Measurements from ENCODE around the gene DNAH1. TPM values are rescaled to one million over a fixed set of nuclear protein-coding genes. Genes with fewer than 3 reads are reported as not detected.

Gene DNAH1
- total RNA-seq, 1 donor from 2014 or later, result 8.9 TPM

DNA sequence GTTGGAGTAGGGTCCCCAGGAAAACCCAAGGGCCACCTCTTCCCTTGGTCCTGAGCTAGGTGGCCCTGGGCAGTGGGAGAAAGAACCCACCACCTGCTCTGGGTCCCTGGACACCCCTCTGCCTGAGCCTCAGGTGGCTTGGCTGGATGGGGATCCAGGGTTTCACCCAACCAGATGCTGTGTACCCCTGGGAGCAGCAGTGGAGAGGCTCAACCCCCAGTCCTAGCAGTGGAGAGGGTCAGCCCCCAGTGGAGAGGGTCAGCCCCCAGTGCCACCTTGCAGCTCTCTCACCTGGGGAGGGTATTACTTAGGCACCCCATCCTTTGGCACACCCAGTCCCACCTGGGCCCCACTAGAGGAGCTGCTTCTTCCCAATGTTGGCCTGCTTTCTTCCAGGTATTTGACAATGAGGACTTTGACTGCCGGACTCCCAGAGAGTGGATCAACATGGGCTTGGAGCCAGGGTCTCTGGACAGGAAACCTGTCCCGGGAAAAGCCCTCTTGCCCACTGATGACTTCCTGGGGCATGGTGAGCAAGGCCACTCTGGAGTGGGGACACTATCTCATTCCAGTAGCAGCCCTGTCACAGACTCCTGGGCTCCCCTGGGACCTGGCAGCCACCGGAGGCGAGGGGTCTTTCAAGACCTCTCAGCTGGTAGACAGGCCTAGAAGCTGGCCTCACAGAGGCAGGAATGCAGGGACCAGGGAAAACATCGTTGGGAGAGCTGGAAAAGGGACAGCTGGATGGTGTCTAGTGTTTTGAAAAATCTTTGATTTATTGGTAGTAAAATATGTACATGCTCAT is 11.6 kb downstream of the DNAH1 start:
- Mint-ChIP-seq H3K27ac (ENCODE audit: unreplicated experiment) (no peak overlapping the region), H3K4me1 (ENCODE audit: low read depth, unreplicated experiment) (peaks cover 5% of the 10 kb centered on the region), H3K4me3 (ENCODE audit: unreplicated experiment) (no peak overlapping the region), H3K9me3 (ENCODE audit: unreplicated experiment) (peaks cover 1% of the 10 kb centered on the region), H3K27me3 (ENCODE audit: unreplicated experiment) (peaks cover 1% of the 10 kb centered on the region), H3K36me3 (ENCODE audit: unreplicated experiment) (no peaks in the 10 kb centered on the region)
- TF ChIP-seq CTCF (IDR thresholded peaks at IDR 0.05; ENCODE audit: partially characterized antibody, unreplicated experiment), result no peak
- no peak for DNase-seq

GRCh38 chr3:52328536-52329080 is 12.5 kb downstream of the DNAH1 start:
- H3K36me3 Mint-ChIP-seq (ENCODE audit: unreplicated experiment), result no peaks in the 10 kb centered on the region
- H3K4me1 Mint-ChIP-seq (ENCODE audit: low read depth, unreplicated experiment), result no peaks in the 10 kb centered on the region
- DNase-seq, result no peak
- no peak for TF ChIP-seq CTCF (IDR thresholded peaks at IDR 0.05; ENCODE audit: partially characterized antibody, unreplicated experiment)
- H3K27me3 Mint-ChIP-seq (ENCODE audit: unreplicated experiment), result no peaks in the 10 kb centered on the region
- H3K9me3 Mint-ChIP-seq (ENCODE audit: unreplicated experiment), result peaks cover 1% of the 10 kb centered on the region
- no peak overlapping the region for H3K27ac Mint-ChIP-seq (ENCODE audit: unreplicated experiment)
- H3K4me3 Mint-ChIP-seq (ENCODE audit: unreplicated experiment), result no peak overlapping the region

DNA sequence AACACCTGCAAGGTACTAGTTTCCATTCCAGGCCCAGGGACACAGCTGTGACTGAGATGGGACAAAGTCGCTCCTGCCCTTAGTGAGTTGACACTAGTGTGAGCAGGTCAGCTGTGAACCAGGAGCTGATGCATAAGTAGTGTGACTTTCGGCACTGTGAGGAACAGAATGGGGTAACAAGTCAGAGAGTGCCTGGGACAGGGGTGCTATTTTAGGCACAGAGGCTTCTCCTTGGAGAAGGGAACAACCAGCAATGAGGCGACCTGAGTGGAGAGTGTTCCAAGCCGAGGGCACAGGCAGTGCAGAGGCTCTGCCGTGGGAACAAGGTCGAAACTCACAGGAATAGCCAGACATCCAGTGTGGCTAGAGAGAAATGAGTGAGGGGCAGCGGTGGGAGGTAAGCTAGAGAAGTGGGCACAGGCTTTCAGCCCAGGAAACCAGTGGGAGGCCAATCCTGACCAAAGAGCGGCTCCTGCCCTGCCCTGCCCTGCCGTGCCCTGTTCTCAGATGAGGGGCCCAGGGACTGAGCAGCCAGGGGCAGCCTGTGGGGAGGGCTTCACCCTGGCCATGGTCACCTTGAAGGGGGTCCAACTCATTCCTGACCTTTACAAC is 14.2 kb downstream of the DNAH1 start:
- no peak for TF ChIP-seq CTCF (IDR thresholded peaks at IDR 0.05; ENCODE audit: partially characterized antibody, unreplicated experiment)
- peak; percentile 6 for DNase-seq
- H3K36me3 Mint-ChIP-seq (ENCODE audit: unreplicated experiment), result no peaks in the 10 kb centered on the region
- peaks cover 1% of the 10 kb centered on the region for H3K9me3 Mint-ChIP-seq (ENCODE audit: unreplicated experiment)
- no peaks in the 10 kb centered on the region for H3K4me1 Mint-ChIP-seq (ENCODE audit: low read depth, unreplicated experiment)
- no peak overlapping the region for H3K4me3 Mint-ChIP-seq (ENCODE audit: unreplicated experiment)
- H3K27ac Mint-ChIP-seq (ENCODE audit: unreplicated experiment), result no peak overlapping the region
- no peaks in the 10 kb centered on the region for H3K27me3 Mint-ChIP-seq (ENCODE audit: unreplicated experiment)

DNA sequence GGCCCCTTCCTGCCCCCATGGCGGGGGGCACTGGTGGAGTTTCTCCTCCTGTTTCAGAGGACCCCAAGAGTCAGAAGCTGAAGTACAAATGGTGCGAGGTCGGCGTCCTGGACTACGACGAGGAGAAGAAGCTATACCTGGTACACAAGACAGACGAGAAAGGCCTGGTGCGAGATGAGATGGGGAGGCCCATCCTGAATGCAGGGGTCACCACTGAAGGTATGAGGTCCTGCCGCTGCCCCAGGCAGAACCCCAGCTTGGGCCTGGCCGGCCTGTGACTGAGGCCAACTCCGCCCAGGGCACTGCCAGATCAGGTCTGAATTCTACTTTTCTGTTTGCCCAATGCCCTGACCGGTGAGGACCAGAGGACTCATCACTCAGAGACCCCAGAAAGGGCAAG is 15.0 kb downstream of the DNAH1 start:
- no peak overlapping the region for H3K27ac Mint-ChIP-seq (ENCODE audit: unreplicated experiment)
- no peaks in the 10 kb centered on the region for H3K36me3 Mint-ChIP-seq (ENCODE audit: unreplicated experiment)
- H3K27me3 Mint-ChIP-seq (ENCODE audit: unreplicated experiment), result no peaks in the 10 kb centered on the region
- no peak for DNase-seq
- no peak for TF ChIP-seq CTCF (IDR thresholded peaks at IDR 0.05; ENCODE audit: partially characterized antibody, unreplicated experiment)
- no peak overlapping the region for H3K4me3 Mint-ChIP-seq (ENCODE audit: unreplicated experiment)
- H3K9me3 Mint-ChIP-seq (ENCODE audit: unreplicated experiment), result peaks cover 1% of the 10 kb centered on the region
- H3K4me1 Mint-ChIP-seq (ENCODE audit: low read depth, unreplicated experiment), result no peaks in the 10 kb centered on the region

GRCh38 chr3:52331906-52332305 is 15.8 kb downstream of the DNAH1 start:
- Mint-ChIP-seq H3K27ac (ENCODE audit: unreplicated experiment) (no peak overlapping the region), H3K4me1 (ENCODE audit: low read depth, unreplicated experiment) (peaks cover 3% of the 10 kb centered on the region), H3K27me3 (ENCODE audit: unreplicated experiment) (no peaks in the 10 kb centered on the region), H3K4me3 (ENCODE audit: unreplicated experiment) (no peak overlapping the region), H3K9me3 (ENCODE audit: unreplicated experiment) (peaks cover 1% of the 10 kb centered on the region), H3K36me3 (ENCODE audit: unreplicated experiment) (no peaks in the 10 kb centered on the region)
- no peak for TF ChIP-seq CTCF (IDR thresholded peaks at IDR 0.05; ENCODE audit: partially characterized antibody, unreplicated experiment)
- DNase-seq, result no peak

All from glutamatergic neuron (in vitro differentiated cells).